ENCODE results near the gene HOOK2. TPM values are rescaled to one million over a fixed set of nuclear protein-coding genes. Genes with fewer than 3 reads are reported as not detected.

The HOOK2 gene
- total and polyA plus RNA-seq, 2 donors from 2014 or later, result 41.8 to 58.1 TPM

- H3K27me3 ChIP-seq (ENCODE audit: control insufficient read depth, insufficient read depth, low read length), result no peaks in the 10 kb centered on the region
- intact Hi-C loops (cut with DNase I), result loop anchor here (10.0 kb wide), 1 partner anchor 117 kb away; no protein-coding TSS in a partner anchor
- no peaks in the 10 kb centered on the region for H3K36me3 ChIP-seq (ENCODE audit: control insufficient read depth in 2 of 3, insufficient read depth in 3 of 3, low read length in 3 of 3)
- FAIRE-seq (no peak), DNase-seq (peak; percentile 94 to 100 (median 96))
- no peak for TF ChIP-seq CTCF (IDR thresholded peaks at IDR 0.05; ENCODE audit: borderline replicate concordance, extremely low read depth, insufficient read depth)
- H3K9ac ChIP-seq (ENCODE audit: low read length in 3 of 3), result peak within 1 kb of the TSS; percentile 60 to 100 (median 100)
- peaks cover 3 to 33% (median 20%) of the 10 kb centered on the region in 3 donors for H3K4me1 ChIP-seq (ENCODE audit: control insufficient read depth in 2 of 3, insufficient read depth in 2 of 3, low read depth in 1 of 3, low read length in 3 of 3)
- peak within 1 kb of the TSS; percentile 77 to 97 (median 96) for H3K4me3 ChIP-seq (ENCODE audit: low read length in 3 of 3)
- no peaks in the 10 kb centered on the region for H3K9me3 ChIP-seq (ENCODE audit: control insufficient read depth in 2 of 3, insufficient read depth in 1 of 3, low read length in 3 of 3)
- H3K27ac ChIP-seq (ENCODE audit: low read depth in 2 of 2, low read length in 2 of 2), result peak within 1 kb of the TSS; percentile 100
Observed at GRCh38 chr19:12791345-12792050, 16.1 kb upstream of the HOOK2 start, which contains the start of gene JUNB. JUNB (plus strand) TSS chr19:12791486; CDS start chr19:12791772, 286 bp downstream.

GRCh38 chr19:12790628-12791344 lies 15.4 kb upstream of the HOOK2 start:
- Histone ChIP-seq H3K4me3 (ENCODE audit: low read length in 3 of 3) (peak overlapping the region; percentile 44 to 97 (median 80)), H3K9ac (ENCODE audit: low read length in 3 of 3) (peak overlapping the region in 2 of 3 donors; percentile 93 to 95), H3K27ac (ENCODE audit: low read depth in 2 of 2, low read length in 2 of 2) (peak overlapping the region; percentile 100), H3K27me3 (ENCODE audit: control insufficient read depth, insufficient read depth, low read length) (no peaks in the 10 kb centered on the region), H3K4me1 (ENCODE audit: control insufficient read depth in 2 of 3, insufficient read depth in 2 of 3, low read depth in 1 of 3, low read length in 3 of 3) (peaks cover 3 to 29% (median 26%) of the 10 kb centered on the region in 3 donors), H3K36me3 (ENCODE audit: control insufficient read depth in 2 of 3, insufficient read depth in 3 of 3, low read length in 3 of 3) (no peaks in the 10 kb centered on the region), H3K9me3 (ENCODE audit: control insufficient read depth in 2 of 3, insufficient read depth in 1 of 3, low read length in 3 of 3) (no peaks in the 10 kb centered on the region)
- DNase-seq (peak in 3 of 5 donors; percentile 27 to 65 (median 45)), FAIRE-seq (no peak)
- TF ChIP-seq CTCF (IDR thresholded peaks at IDR 0.05; ENCODE audit: borderline replicate concordance, extremely low read depth, insufficient read depth), result no peak
- intact Hi-C loops (cut with DNase I), result loop anchor here (10.0 kb wide), 1 partner anchor 116 kb away; no protein-coding TSS in a partner anchor

GRCh38 chr19:12789904-12790619 lies 14.7 kb upstream of the HOOK2 start:
- peak overlapping the region in 2 of 3 donors; percentile 93 to 95 for H3K9ac ChIP-seq (ENCODE audit: low read length in 3 of 3)
- DNase-seq (peak; percentile 96 to 100 (median 97)), FAIRE-seq (no peak)
- H3K27ac ChIP-seq (ENCODE audit: low read depth in 2 of 2, low read length in 2 of 2), result peak overlapping the region; percentile 100
- intact Hi-C loops (cut with DNase I), result loop anchor here (10.0 kb wide), 1 partner anchor 115 kb away; no protein-coding TSS in a partner anchor
- H3K36me3 ChIP-seq (ENCODE audit: control insufficient read depth in 2 of 3, insufficient read depth in 3 of 3, low read length in 3 of 3), result no peaks in the 10 kb centered on the region
- H3K4me1 ChIP-seq (ENCODE audit: control insufficient read depth in 2 of 3, insufficient read depth in 2 of 3, low read depth in 1 of 3, low read length in 3 of 3), result peaks cover 6 to 36% (median 29%) of the 10 kb centered on the region in 3 donors
- H3K9me3 ChIP-seq (ENCODE audit: control insufficient read depth in 2 of 3, insufficient read depth in 1 of 3, low read length in 3 of 3), result no peaks in the 10 kb centered on the region
- no peak for TF ChIP-seq CTCF (IDR thresholded peaks at IDR 0.05; ENCODE audit: borderline replicate concordance, extremely low read depth, insufficient read depth)
- H3K27me3 ChIP-seq (ENCODE audit: control insufficient read depth, insufficient read depth, low read length), result no peaks in the 10 kb centered on the region
- peak overlapping the region; percentile 44 to 97 (median 80) for H3K4me3 ChIP-seq (ENCODE audit: low read length in 3 of 3)
